Neural cell (in vitro differentiated cells): ENCODE data around the gene ADORA2B. TPM values are rescaled to one million over a fixed set of nuclear protein-coding genes. Genes with fewer than 3 reads are reported as not detected.

Source experiments
- polyA plus RNA-seq: library from polyadenylated mRNA; depleted of rRNA; stranded (reverse); fragments of >200 nt; gene quantifications from 2 replicates; pipeline ENCODE4 v1.2.3, GENCODE V29; 2014

Gene ADORA2B
- polyA plus RNA-seq, 1 donor from 2014 or later = 0.78 TPM

Other genes with a start within 250 kb of the ADORA2B start
- 98.1 and 133 TPM in 2 replicates for gene ZNF286A, start 245.4 kb upstream of the ADORA2B start, polyA plus RNA-seq
- gene TBC1D26, start 212.8 kb upstream of the ADORA2B start, polyA plus RNA-seq = 4.1 and 7.5 TPM in 2 replicates
- 34.0 and 51.2 TPM in 2 replicates for gene ZSWIM7, start 54.6 kb downstream of the ADORA2B start, polyA plus RNA-seq
- 88.7 and 97.8 TPM in 2 replicates for gene TTC19, start 54.7 kb downstream of the ADORA2B start, polyA plus RNA-seq